ENCODE data around the gene CSF2RB. TPM values are rescaled to one million over a fixed set of nuclear protein-coding genes. Genes with fewer than 3 reads are reported as not detected.

Gene CSF2RB
- polyA plus RNA-seq, 2 of the 4 experiments (the other 2 are of a cell fraction) = not detected

- no peak for TF ChIP-seq REST (IDR thresholded peaks at IDR 0.05)
- no peak for TF ChIP-seq PBX3 (IDR thresholded peaks at IDR 0.05)
Measured at GRCh38 chr22:36870250-36870649, 43.2 kb upstream of the CSF2RB start (continued).

- FAIRE-seq (no peak), ATAC-seq (no peak), DNase-seq (ENCODE audit: low read depth in 1 of 2, low spot score in 1 of 2) (no peak)
- 60% methylated on average over 3 of the region's 11 CpGs for WGBS (ENCODE audit: missing lambda C conversion rate)
- H3K27ac ChIP-seq = no peak overlapping the region
- H3K4me2 ChIP-seq = no peak overlapping the region
- no peaks in the 10 kb centered on the region for H3K9me3 ChIP-seq
- peaks cover 4% of the 10 kb centered on the region; the same call in 1 of the 3 replicates for H3K4me1 ChIP-seq
- no peak overlapping the region for H3K4me3 ChIP-seq
- CTCF ChIA-PET = interaction anchor here (0.7 to 4.9 kb wide), 3 partner anchors 8 to 65 kb away, joined by 4 to 30 read pairs (median 4); no protein-coding TSS in a partner anchor
- POLR2A ChIA-PET = no interaction called here
- TF ChIP-seq EP300 (IDR thresholded peaks at IDR 0.05) (no peak), KDM5A (IDR thresholded peaks at IDR 0.05) (no peak), EHMT2 (IDR thresholded peaks at IDR 0.05; ENCODE audit: low read depth) (no peak), TFCP2L1 (CRISPR knock-in tag; IDR thresholded peaks at IDR 0.05) (no peak), USF2 (IDR thresholded peaks at IDR 0.05) (no peak)
Measured at GRCh38 chr22:36871669-36872081, 41.8 kb upstream of the CSF2RB start.

- Histone ChIP-seq H3K4me2 (no peak overlapping the region), H3K9me3 (no peaks in the 10 kb centered on the region), H3K27ac (no peak overlapping the region), H3K4me1 (peaks cover 4% of the 10 kb centered on the region; the same call in 1 of the 3 replicates), H3K4me3 (no peak overlapping the region)
- WGBS (ENCODE audit: missing lambda C conversion rate) = 79% methylated on average over 3 of the region's 3 CpGs
- DNase-seq (ENCODE audit: low read depth in 1 of 2, low spot score in 1 of 2) (no peak), ATAC-seq (no peak), FAIRE-seq (no peak)
- TF ChIP-seq TFCP2L1 (CRISPR knock-in tag; IDR thresholded peaks at IDR 0.05) = no peak
- no peak for TF ChIP-seq HDAC2 (IDR thresholded peaks at IDR 0.05)
- POLR2A ChIA-PET = no interaction called here
- CTCF ChIA-PET = interaction anchor here (0.7 to 4.9 kb wide), 2 partner anchors 15 to 65 kb away, joined by 4 to 30 read pairs; no protein-coding TSS in a partner anchor
Measured at GRCh38 chr22:36872084-36872483, 41.3 kb upstream of the CSF2RB start.

GRCh38 chr22:36872866-36873498, 40.4 kb upstream of the CSF2RB start:
- Histone ChIP-seq H3K27ac (no peak overlapping the region), H3K4me1 (peaks cover 4% of the 10 kb centered on the region; the same call in 1 of the 3 replicates), H3K9me3 (no peaks in the 10 kb centered on the region), H3K4me2 (no peak overlapping the region), H3K4me3 (no peak overlapping the region)
- DNase-seq (ENCODE audit: low read depth in 1 of 2, low spot score in 1 of 2) (no peak), FAIRE-seq (no peak), ATAC-seq (no peak)
- ChIA-PET POLR2A (interaction anchor here (0.9 kb wide), 1 partner anchor 146 kb away, joined by 3 read pairs; the partner anchor contains the start of gene TST), CTCF (interaction anchor here (1.3 to 1.8 kb wide), 5 partner anchors 16 to 170 kb away, joined by 3 to 8 read pairs (median 5); no protein-coding TSS in a partner anchor)
- TF ChIP-seq NR3C1 (IDR thresholded peaks at IDR 0.05) (no peak), CTCF (IDR thresholded peaks at IDR 0.05) (no peak), REST (IDR thresholded peaks at IDR 0.05) (no peak), RNF2 (IDR thresholded peaks at IDR 0.05; ENCODE audit: borderline replicate concordance, low read depth) (no peak), CHD4 (IDR thresholded peaks at IDR 0.05; ENCODE audit: borderline replicate concordance) (no peak), CEBPB (IDR thresholded peaks at IDR 0.05) (no peak), POLR2A (IDR thresholded peaks at IDR 0.05; ENCODE audit: low read length) (no peak), PHF8 (IDR thresholded peaks at IDR 0.05; ENCODE audit: borderline replicate concordance, low read depth) (no peak), HES2 (IDR thresholded peaks at IDR 0.05) (no peak), HDAC2 (IDR thresholded peaks at IDR 0.05) (no peak)
- WGBS (ENCODE audit: missing lambda C conversion rate) = 57% methylated on average over 2 of the region's 2 CpGs
